ENCODE measurements around the gene UROS. TPM values are rescaled to one million over a fixed set of nuclear protein-coding genes. Genes with fewer than 3 reads are reported as not detected.

The UROS gene
- total RNA-seq, 1 experiment from 2014 or later, result 48.7 TPM

DNA sequence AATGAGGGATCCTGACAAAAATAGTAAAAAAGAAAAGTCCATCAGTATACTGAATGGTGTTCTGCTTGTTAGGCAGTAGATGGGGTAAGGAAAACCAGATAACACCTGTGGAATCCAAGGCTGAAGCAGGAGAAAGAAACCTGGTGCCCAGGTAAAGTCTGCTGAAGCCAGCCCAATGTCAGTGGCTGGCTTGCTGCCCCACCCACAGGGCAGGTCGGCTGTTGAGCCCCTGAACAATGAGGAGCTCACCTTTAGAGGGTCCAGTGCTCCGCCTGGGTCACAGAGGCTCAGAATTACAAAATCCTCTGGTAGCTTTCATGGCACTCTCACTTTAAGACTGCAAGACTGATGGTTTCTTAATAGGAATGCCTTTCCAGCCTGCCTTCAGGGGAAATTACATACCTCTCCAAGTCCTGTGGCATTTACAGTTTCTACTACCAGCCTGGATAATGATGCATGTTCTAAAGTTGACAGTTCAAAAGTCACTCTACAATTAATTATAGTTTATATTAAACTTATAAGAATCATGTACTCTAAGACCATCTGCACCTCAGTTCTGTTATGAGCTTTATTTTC lies 34.2 kb upstream of the UROS start:
- TF ChIP-seq NFYB (CRISPR knock-in tag; conservative IDR thresholded peaks at IDR 0.05; ENCODE audit: low read depth) (no peak), ELF4 (CRISPR knock-in tag; IDR thresholded peaks at IDR 0.05; ENCODE audit: low read depth) (no peak), FOXJ3 (CRISPR knock-in tag; IDR thresholded peaks at IDR 0.05; ENCODE audit: borderline replicate concordance) (no peak), RELA (CRISPR knock-in tag; IDR thresholded peaks at IDR 0.05; ENCODE audit: borderline replicate concordance) (no peak), ZNF532 (CRISPR knock-in tag; IDR thresholded peaks at IDR 0.05; ENCODE audit: borderline replicate concordance) (no peak), NR3C1 (CRISPR knock-in tag; conservative IDR thresholded peaks at IDR 0.05; ENCODE audit: low read depth) (no peak), ZNF232 (CRISPR knock-in tag; IDR thresholded peaks at IDR 0.05) (no peak)
- TF ChIP-seq, protein P1, sequence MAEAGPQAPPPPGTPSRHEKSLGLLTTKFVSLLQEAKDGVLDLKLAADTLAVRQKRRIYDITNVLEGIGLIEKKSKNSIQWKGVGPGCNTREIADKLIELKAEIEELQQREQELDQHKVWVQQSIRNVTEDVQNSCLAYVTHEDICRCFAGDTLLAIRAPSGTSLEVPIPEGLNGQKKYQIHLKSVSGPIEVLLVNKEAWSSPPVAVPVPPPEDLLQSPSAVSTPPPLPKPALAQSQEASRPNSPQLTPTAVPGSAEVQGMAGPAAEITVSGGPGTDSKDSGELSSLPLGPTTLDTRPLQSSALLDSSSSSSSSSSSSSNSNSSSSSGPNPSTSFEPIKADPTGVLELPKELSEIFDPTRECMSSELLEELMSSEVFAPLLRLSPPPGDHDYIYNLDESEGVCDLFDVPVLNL (CRISPR knock-in tag; IDR thresholded peaks at IDR 0.05; ENCODE audit: borderline replicate concordance, low read depth), result no peak
- H3K4me3 Mint-ChIP-seq, result no peak overlapping the region
- H3K9me3 Mint-ChIP-seq, result no peaks in the 10 kb centered on the region
- ChIA-PET POLR2A (no interaction called here), CTCF (no interaction called here)
- ATAC-seq (peak; percentile 52), DNase-seq (ENCODE audit: low spot score) (no peak)
- peaks cover 8% of the 10 kb centered on the region; the same call in 1 of the 2 replicates for H3K36me3 Mint-ChIP-seq
- no peaks in the 10 kb centered on the region for H3K27me3 Mint-ChIP-seq (ENCODE audit: low read depth)
- H3K4me1 Mint-ChIP-seq, result 0 out of 2 replicates have a peak, but pooled peaks cover 4% of the 10 kb centered on the region
- H3K27ac Mint-ChIP-seq, result no peak overlapping the region

DNA sequence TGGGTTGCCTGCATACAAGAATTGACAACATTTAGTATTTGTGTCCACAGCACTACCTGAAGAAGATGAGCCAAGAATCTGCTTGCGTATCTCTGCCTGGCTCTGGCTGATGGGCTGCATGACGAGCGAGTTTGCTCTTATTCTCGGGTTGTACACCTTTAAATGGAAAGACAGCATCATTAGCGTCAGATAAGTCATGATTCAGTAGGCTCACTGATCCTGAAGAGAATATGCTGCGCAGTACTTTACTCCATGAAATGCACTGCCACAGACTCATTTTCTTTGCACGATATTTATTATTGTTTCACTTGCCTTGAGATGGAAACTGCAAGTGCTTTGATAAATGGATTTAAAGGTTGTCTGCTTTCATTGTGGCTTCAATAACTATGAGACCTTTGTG lies 29.4 kb upstream of the UROS start:
- DNase-seq (ENCODE audit: low spot score), result no peak
- ChIA-PET POLR2A (interaction anchor here (0.6 kb wide), 1 partner anchor 70 kb away, joined by 3 read pairs; no protein-coding TSS in a partner anchor), CTCF (no interaction called here)
- H3K4me3 Mint-ChIP-seq, result no peak overlapping the region
- H3K4me1 Mint-ChIP-seq, result 0 out of 2 replicates have a peak, but pooled peaks cover 4% of the 10 kb centered on the region
- no peak for ATAC-seq
- no peak overlapping the region for H3K27ac Mint-ChIP-seq
- H3K9me3 Mint-ChIP-seq, result no peaks in the 10 kb centered on the region
- H3K36me3 Mint-ChIP-seq, result peaks cover 35% of the 10 kb centered on the region
- no peaks in the 10 kb centered on the region for H3K27me3 Mint-ChIP-seq (ENCODE audit: low read depth)
- no peak for TF ChIP-seq ZNF671 (CRISPR knock-in tag; IDR thresholded peaks at IDR 0.05)
- TF ChIP-seq ZMAT4 (CRISPR knock-in tag; IDR thresholded peaks at IDR 0.05), result no peak
- no peak for TF ChIP-seq HMGXB4 (CRISPR knock-in tag; IDR thresholded peaks at IDR 0.05)
- TF ChIP-seq TEAD4 (CRISPR knock-in tag; IDR thresholded peaks at IDR 0.05), result no peak
- TF ChIP-seq, protein P2, sequence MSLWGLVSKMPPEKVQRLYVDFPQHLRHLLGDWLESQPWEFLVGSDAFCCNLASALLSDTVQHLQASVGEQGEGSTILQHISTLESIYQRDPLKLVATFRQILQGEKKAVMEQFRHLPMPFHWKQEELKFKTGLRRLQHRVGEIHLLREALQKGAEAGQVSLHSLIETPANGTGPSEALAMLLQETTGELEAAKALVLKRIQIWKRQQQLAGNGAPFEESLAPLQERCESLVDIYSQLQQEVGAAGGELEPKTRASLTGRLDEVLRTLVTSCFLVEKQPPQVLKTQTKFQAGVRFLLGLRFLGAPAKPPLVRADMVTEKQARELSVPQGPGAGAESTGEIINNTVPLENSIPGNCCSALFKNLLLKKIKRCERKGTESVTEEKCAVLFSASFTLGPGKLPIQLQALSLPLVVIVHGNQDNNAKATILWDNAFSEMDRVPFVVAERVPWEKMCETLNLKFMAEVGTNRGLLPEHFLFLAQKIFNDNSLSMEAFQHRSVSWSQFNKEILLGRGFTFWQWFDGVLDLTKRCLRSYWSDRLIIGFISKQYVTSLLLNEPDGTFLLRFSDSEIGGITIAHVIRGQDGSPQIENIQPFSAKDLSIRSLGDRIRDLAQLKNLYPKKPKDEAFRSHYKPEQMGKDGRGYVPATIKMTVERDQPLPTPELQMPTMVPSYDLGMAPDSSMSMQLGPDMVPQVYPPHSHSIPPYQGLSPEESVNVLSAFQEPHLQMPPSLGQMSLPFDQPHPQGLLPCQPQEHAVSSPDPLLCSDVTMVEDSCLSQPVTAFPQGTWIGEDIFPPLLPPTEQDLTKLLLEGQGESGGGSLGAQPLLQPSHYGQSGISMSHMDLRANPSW (CRISPR knock-in tag; conservative IDR thresholded peaks at IDR 0.05; ENCODE audit: low read depth), result no peak
- no peak for TF ChIP-seq E2F1 (CRISPR knock-in tag; IDR thresholded peaks at IDR 0.05)
- TF ChIP-seq SMAD4 (CRISPR knock-in tag; IDR thresholded peaks at IDR 0.05), result no peak
- TF ChIP-seq, protein P3, sequence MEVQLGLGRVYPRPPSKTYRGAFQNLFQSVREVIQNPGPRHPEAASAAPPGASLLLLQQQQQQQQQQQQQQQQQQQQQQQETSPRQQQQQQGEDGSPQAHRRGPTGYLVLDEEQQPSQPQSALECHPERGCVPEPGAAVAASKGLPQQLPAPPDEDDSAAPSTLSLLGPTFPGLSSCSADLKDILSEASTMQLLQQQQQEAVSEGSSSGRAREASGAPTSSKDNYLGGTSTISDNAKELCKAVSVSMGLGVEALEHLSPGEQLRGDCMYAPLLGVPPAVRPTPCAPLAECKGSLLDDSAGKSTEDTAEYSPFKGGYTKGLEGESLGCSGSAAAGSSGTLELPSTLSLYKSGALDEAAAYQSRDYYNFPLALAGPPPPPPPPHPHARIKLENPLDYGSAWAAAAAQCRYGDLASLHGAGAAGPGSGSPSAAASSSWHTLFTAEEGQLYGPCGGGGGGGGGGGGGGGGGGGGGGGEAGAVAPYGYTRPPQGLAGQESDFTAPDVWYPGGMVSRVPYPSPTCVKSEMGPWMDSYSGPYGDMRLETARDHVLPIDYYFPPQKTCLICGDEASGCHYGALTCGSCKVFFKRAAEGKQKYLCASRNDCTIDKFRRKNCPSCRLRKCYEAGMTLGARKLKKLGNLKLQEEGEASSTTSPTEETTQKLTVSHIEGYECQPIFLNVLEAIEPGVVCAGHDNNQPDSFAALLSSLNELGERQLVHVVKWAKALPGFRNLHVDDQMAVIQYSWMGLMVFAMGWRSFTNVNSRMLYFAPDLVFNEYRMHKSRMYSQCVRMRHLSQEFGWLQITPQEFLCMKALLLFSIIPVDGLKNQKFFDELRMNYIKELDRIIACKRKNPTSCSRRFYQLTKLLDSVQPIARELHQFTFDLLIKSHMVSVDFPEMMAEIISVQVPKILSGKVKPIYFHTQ (CRISPR knock-in tag; IDR thresholded peaks at IDR 0.05), result no peak
- no peak for TF ChIP-seq CREB1 (CRISPR knock-in tag; IDR thresholded peaks at IDR 0.05)
- no peak for TF ChIP-seq MYBL2 (CRISPR knock-in tag; IDR thresholded peaks at IDR 0.05)

Data from WTC11 (cell line).